NK-92 (cell line): ENCODE data around the gene CTBP2.

Source experiments
- DNase-seq: peaks from one replicate; lab custom pipeline; 2025; ENCODE audit not compliant: unreplicated experiment; lab: John Stamatoyannopoulos, UW

CTBP2 gene

DNA sequence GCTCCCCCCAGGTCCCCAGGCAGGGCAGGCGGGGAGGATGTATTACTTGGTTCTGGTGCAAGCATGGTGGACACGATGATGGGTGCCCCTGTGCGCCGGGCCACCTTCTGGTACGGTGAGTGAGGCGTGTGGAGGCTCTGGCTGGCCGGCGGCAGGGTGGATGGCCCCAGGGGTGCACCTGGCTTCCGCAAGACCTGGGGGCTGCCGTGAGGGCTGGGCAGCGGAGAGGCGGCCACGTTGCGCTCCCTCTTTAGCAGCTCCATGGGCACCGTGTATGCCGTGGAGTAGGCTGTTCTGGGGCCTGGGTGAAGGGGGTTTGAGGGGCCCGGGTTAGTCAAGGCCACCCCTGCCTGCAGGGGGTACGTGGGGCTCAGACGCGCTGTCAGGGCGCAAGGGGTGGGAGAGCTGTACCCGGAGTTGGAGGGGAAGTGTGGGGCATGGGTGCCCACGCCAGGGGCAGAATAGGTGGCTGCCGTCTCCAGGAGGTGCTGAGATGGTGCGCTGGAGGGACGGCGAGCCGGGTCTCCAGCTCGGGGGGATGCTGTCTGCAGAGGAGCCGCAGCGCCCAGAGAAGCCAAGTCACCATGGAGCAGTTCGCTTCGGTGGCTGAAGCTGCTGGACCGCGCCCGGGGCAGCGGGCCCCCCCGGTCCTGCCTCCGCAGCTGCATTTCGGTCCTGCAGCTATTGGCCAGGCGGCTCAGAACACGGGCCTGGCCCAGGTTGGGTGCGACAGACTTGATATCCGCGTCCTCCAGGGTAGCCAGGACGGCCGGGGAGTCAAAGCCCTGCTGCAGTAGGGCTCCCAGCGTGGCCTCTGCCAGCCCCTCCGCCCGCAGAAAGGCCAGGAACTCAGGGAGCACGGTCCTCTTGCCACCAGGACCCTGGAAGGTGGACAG, 134.1 kb downstream of the CTBP2 start:
- no peak for DNase-seq

DNA sequence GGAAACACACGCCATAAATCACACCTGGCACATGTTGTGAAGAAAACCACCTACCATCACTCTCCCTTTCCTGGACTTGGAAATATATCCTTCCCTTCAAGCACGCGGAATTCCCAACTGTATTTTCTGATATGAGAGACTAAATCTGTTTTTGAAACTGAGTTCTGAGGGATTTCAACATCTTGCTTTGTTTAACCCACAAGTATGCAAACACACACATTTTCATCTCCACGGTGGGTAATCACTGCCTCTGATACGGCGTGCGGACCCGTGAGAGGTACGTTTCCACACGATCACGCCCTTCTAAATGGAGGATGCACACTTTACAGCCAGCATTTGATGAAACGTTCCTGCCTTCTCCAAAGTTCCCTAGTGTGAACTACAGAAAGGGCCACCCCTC, 135.0 kb downstream of the CTBP2 start:
- no peak for DNase-seq

GRCh38 chr10:125024497-125025234, 135.7 kb downstream of the CTBP2 start:
- DNase-seq = no peak

DNA sequence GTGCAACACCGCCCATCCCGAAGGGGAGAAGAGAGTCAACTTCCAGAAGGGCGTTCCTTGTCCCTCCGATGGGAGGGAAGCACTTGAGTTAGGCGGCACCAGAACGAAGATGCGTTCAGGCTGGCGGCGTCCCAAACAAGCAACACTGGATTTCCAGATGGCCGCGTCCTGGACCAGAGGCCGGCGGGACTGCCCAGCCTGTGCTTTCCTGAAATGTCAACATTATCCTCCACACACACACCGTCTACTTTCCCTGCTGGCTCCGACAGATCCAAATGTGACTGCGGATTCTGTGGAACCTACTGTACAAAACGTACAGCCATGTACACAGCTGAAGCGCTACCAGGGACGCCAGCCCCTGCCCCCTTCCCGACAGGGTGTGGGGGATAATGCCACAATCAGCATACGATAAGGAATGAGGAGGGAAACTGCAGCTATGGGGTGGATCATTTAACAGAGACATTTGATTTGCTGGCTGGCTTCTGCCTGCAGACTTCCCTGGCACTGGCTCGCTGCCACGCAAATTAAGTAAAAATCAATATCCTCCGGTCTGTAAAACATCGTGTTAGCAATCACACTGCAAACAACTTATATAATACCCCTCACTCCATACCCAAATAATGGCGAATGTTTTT, 136.4 kb downstream of the CTBP2 start:
- DNase-seq = no peak

- DNase-seq = no peak
Measured at GRCh38 chr10:125023255-125023654, 137.1 kb downstream of the CTBP2 start.

DNA sequence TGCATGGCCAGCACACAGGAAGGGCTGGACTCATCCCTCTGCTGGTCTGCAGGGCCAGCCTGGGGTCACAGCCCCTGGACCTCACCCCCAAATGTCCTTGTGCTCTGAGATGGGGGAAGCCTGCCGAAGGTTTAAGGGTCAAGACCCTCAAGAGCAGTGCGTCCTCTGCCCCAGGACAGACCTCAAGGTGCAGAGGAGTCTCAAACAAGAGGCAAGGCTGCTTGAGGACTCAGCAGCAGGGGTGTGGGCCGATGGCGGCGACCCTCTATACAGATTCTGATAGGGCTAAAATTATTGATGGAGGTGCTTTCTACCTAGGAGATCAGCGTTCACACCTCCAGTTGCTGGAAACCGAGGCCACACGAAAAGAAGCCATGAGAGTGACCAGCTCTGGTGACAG, 137.7 kb downstream of the CTBP2 start:
- no peak for DNase-seq

DNA sequence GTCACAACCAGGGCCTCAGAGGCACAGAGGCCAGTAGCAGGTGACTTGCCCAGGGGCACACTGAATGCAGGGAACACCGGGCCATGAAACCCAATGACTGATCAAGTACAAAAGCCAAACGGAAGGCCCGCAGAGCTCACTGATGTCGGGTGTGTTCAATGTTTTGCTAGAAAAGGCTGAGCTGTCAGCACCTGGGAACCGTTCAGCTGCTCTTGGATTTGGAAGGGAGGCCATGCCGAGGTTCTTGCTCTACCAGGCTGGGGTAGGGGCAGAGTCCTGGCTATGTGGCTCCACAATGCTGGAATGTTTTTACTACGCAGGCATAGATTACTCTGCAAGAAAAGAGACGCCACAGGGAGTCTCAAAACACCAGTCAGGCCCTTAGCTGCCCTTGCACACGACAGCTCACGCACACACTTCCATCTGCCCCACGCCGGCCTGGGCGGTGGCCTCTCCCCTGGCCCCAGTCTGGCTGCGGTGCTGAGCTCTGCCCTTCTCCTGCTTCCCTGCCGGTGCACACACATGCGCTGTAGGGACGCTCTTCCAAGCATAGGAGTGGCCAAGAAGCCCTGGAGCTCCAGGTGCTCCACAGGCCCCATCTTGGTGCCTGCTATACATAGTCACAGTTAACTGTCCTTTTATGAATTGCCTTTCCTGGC, 138.5 kb downstream of the CTBP2 start:
- DNase-seq = no peak

- DNase-seq = no peak
Measured at GRCh38 chr10:125020871-125021270, 139.5 kb downstream of the CTBP2 start.

- DNase-seq = no peak
Measured at GRCh38 chr10:125020386-125020785, 140.0 kb downstream of the CTBP2 start.

GRCh38 chr10:125018576-125019143, 141.7 kb downstream of the CTBP2 start:
- DNase-seq = no peak

GRCh38 chr10:125017547-125018298, 142.6 kb downstream of the CTBP2 start:
- DNase-seq = no peak

DNA sequence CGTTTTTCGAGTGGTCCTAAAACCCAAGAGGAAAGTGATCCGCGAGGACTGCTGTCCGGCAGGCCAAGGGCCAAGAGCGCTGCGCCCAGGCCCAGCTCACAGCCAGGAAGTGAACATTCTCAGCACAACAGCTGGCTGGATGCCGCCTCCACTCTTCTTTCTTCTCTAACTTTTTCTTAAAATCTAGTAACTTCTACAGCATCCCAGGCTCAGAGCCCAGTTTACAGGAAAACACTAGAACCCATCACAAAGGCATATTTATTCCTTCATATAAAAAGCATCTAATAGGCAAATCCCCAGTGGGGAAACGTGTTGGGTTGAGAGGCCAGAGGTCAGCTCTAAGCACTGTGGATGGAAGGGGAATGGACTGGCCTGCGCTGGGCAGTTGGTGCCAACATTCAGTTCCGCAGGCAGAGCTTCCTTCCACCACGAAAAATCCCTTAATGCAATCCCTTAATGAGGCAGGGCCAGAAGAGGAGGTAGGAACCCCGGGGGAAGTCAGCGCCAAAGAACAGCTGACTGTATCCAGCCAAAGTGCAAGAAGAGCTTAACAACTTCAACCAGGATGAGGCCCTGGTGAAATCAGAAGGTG, 143.7 kb downstream of the CTBP2 start:
- DNase-seq = no peak

GRCh38 chr10:125016123-125016522, 144.2 kb downstream of the CTBP2 start:
- DNase-seq = no peak

GRCh38 chr10:125015356-125015944, 144.9 kb downstream of the CTBP2 start:
- no peak for DNase-seq

DNA sequence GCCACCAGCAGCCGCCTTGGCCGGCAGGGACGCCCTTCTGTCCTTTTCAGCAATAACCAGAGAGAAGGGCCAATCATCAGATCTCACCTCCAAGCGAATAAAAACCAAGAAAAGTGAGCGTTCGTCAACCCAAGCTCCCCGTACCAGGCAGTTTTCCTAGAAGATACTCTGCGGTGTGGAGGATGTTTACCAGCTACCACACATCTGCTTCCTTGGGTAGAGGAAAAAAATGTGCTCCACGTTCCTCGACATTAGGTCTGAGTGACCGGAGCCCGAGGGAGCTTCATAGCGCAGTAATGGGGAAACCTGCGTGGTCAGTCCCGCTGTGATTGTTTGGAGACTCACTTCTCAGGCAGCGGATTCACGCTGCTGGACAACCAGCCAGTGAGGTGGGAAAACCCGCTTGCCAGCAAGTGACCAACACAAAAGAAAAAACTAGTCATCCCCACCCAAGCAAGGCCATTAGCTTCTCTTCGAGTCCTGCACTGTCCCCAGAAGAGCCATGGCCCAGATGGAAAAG, 145.5 kb downstream of the CTBP2 start:
- no peak for DNase-seq

GRCh38 chr10:125014086-125014830, 146.1 kb downstream of the CTBP2 start:
- no peak for DNase-seq

DNA sequence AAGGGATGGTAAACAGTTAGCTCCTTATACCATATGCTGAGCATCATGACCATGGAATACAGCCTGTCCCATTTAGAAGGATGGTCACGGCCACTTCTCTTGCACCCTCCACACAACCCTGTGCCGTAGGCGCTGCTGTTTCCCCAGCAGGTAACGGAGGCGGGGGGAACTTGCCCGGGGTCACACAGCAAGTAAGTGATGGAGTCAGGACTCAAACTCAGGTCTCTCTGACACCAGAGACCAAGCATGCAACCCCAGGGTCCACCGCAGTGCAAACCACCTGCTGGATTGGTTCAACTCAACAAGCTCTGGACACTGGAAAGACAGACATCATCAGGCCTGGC, 146.9 kb downstream of the CTBP2 start:
- no peak for DNase-seq

- no peak for DNase-seq
Measured at GRCh38 chr10:125012851-125013528, 147.4 kb downstream of the CTBP2 start.
